DMS53 treated with DMSO at 0.1 percent for 48 hours (cell line): ENCODE data around the gene ADNP2.
A peak's percentile ranks its signal among the peaks of the same experiment; 100 is the strongest.

ENCODE experiments used
- DNase-seq: peaks from one replicate; lab custom pipeline; 2025; ENCODE audit not compliant: unreplicated experiment; lab: John Stamatoyannopoulos, UW

ADNP2 gene

GRCh38 chr18:80171054-80171872 is 62.2 kb downstream of the ADNP2 start:
- DNase-seq: no peak

GRCh38 chr18:80172056-80172455 is 63.0 kb downstream of the ADNP2 start:
- DNase-seq: no peak

- DNase-seq: no peak
Measured at GRCh38 chr18:80173060-80173459, 64.0 kb downstream of the ADNP2 start.

GRCh38 chr18:80175451-80176204 is 66.6 kb downstream of the ADNP2 start:
- no peak for DNase-seq

GRCh38 chr18:80176334-80177073 is 67.4 kb downstream of the ADNP2 start:
- peak; percentile 39 for DNase-seq

GRCh38 chr18:80177128-80177527 is 68.1 kb downstream of the ADNP2 start:
- no peak for DNase-seq

GRCh38 chr18:80178935-80179818 is 70.1 kb downstream of the ADNP2 start:
- no peak for DNase-seq

- peak; percentile 76 for DNase-seq
Measured at GRCh38 chr18:80179857-80180558, 70.9 kb downstream of the ADNP2 start.

- DNase-seq: no peak
Measured at GRCh38 chr18:80180778-80181564, 71.9 kb downstream of the ADNP2 start.

- no peak for DNase-seq
Measured at GRCh38 chr18:80181642-80182461, 72.8 kb downstream of the ADNP2 start.

GRCh38 chr18:80182855-80183254 is 73.8 kb downstream of the ADNP2 start:
- DNase-seq: no peak

- no peak for DNase-seq
Measured at GRCh38 chr18:80183273-80184050, 74.4 kb downstream of the ADNP2 start.

GRCh38 chr18:80184243-80184772 is 75.2 kb downstream of the ADNP2 start:
- DNase-seq: no peak

- DNase-seq: no peak
Measured at GRCh38 chr18:80185545-80185944, 76.5 kb downstream of the ADNP2 start.

GRCh38 chr18:80187956-80188642 is 79.0 kb downstream of the ADNP2 start:
- no peak for DNase-seq

- DNase-seq: no peak
Measured at GRCh38 chr18:80188643-80189530, 79.8 kb downstream of the ADNP2 start.
